HG02763 (cell line): ENCODE data around the gene THY1.
"Not testable (repeated sequence)": the region's sequence is repeated elsewhere in the genome, so short reads cannot be mapped to it uniquely, and the experiment has no call there.

Experiments used
- ATAC-seq: cut with Tn5 transposase; IDR thresholded peaks from one replicate; pipeline ENCODE4 v1.9.1; 2021; ENCODE audit warnings: mild to moderate bottlenecking, moderate library complexity; ENCODE audit not compliant: unreplicated experiment

THY1 gene

DNA sequence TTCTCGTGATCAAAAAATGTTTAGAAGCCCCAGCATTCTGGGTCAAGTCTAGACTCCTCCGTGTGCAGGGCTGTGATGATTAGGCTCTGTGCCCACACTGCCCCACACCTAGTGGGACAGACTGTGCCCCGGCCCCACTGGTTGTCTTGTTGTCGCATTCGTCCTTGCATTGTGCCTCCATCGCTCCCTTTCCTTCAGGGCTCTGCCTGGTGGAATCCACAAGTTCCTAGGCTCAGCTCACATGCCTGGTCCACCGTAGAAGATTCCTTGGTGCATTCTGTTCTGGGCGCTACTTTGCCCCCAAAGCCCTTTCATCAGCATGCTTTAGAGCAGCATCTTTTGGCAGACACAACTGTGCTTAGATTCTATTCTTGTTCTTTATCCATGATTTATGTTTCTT lies 23.5 kb upstream of the THY1 start:
- ATAC-seq = no peak

DNA sequence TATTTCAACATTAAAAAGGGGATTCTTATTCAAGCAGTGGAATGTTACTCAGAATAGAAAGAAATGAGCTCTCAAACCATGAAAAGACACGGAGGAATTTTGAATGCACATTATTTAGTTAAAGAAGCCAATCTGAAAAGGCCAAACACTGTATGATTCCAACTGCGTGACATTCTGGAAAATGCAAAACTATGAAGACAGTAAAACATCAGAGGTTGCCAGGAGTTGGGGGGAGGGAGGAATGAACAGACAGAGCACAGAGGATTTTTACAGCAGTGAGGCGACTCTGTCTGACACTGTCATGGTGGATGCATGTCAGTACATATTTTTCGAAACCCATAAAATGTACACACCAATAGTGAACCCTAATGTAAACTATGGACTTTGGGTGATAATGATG lies 22.9 kb upstream of the THY1 start:
- no peak for ATAC-seq

- no peak for ATAC-seq
Observed at GRCh38 chr11:119445379-119445778, 22.4 kb upstream of the THY1 start.

DNA sequence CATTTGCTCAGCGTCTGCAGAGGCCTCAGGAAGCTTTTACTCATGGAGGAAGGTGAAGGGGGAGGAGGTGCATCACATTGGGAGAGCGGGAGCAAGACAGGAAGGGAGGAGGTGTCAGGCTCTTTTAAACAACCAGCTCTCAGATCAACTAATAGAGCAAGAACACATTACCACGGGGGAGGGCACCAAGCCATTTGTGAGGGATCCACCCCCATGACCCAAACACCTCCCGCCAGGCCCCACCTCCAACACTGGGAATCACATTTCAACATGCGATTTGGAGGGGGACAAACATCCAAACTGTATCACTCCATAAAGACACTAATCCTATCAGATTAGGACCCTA lies 18.9 kb upstream of the THY1 start:
- ATAC-seq = no peak

DNA sequence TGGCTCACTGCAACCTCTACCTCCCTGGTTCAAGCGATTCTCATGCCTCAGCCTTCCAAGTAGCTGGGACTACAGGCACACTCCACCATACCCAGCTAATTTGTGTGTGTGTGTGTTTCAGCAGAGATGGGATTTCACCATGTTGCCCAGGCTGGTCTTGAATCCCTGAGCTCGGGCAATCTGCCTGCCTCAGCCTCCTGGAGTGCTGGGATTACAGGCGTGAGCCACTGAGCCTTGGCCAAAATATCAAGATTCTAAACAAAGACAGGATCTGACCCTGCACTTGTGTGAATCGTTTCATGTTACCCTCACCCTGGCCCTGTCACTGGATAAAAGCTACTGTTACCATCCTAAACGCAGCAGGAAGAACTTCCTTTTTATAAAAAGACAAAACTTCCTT lies 15.6 kb upstream of the THY1 start:
- ATAC-seq = no peak

GRCh38 chr11:119437521-119437920 lies 14.5 kb upstream of the THY1 start:
- not testable (repeated sequence) for ATAC-seq

DNA sequence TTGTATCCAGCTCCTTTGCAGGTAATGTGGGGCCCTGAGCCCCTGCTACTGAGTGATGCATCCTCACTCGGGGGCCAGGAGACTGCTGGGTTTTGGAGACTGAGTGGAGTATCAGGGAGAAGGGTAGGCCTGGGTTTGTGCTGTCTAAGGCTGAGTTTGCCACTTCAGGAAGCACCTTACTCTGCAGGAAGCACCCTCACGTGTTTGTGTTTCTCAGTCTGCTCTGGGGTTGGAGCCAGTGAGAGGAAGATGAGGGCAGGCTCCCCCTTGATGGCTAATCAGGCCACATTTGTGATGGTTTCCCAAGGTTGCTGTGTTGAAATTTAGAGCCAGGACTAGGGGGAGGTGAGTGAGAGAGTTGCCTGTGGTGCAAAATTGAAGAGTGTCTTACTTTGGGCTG lies 13.7 kb upstream of the THY1 start:
- no peak for ATAC-seq

GRCh38 chr11:119436093-119436492 lies 13.1 kb upstream of the THY1 start:
- no peak for ATAC-seq

- ATAC-seq = no peak
Observed at GRCh38 chr11:119434591-119435330, 11.8 kb upstream of the THY1 start.

GRCh38 chr11:119433358-119433725 lies 10.4 kb upstream of the THY1 start:
- no peak for ATAC-seq

- ATAC-seq = no peak
Observed at GRCh38 chr11:119432484-119433357, 9.7 kb upstream of the THY1 start.

DNA sequence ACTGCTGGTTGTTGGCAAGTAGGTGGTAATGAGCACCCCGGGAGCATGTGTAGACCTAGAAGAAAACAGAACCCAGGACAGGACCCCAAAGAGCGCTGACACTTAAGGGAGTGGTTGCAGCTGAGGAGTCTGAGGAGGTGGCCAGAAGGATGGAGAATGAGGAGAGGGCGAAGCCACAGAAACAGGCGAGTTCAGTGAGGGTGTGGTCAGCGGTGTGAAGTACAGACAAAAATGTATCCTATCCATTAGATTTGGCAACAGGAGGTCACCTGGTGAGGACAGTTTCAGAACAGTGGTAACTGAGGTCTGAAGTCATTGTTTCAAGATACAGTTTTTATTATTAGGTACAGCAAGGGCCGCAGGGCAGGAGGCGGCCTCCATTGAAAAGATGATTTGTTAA lies 8.6 kb upstream of the THY1 start:
- no peak for ATAC-seq

DNA sequence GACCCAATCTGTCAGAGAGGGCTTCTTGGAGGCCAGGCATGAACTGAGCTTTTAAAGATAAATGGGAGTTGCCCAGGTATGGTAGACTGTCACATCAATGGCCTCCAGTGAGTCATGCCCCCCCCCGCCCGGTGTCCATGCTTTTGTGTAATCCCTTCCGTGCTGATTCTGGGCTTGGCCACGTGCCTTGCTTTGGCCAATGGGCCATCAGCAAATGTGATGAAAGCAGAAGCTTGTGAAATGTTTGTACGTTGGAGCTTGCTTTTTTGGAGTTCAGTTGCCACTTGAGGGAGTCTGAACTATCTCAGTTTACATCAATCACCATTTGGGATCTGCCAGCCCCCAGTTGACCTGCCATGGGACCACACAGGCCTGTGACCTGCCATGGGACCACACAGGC lies 4.3 kb upstream of the THY1 start:
- ATAC-seq = no peak

GRCh38 chr11:119426142-119426541 lies 3.2 kb upstream of the THY1 start:
- no peak for ATAC-seq

DNA sequence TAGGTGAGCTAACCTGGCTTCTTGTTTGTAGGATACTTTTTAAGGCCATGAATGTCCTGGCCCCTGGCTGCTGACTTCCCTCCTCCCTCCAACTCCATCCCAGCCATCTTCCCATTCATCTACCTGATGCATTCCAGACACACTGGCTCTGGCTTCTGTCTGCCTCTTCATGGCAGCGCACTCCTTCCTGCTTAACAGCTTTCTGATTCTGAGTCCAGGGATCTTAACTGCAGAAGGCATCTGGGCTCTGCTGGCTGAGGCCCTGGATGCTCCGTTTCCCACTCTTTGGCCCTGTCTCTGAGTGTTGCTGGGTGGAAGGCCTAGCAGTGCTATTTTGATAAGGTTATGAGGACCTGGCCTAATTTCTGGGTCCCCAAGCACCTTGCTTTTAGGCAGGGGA lies 1.8 kb upstream of the THY1 start:
- ATAC-seq = no peak

DNA sequence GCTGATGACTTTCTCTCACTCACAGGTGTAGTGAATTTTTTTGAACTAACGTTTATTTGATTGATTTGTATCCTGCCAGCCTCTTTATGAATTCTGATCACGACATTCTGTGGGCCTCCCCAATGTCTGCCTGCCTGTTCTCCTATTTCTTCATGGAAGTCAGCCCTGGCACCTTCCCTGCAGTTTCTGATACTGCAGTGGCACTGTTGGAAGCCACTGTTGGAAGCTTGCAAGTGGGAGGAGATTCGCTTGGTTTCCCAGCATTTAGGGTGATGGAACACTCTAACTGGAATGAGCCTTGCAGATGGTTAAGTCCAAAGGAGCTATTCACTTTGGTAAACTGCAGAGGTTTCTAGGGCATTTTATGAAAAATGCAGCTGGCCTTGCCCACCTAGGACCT lies 1.3 kb upstream of the THY1 start:
- no peak for ATAC-seq

DNA sequence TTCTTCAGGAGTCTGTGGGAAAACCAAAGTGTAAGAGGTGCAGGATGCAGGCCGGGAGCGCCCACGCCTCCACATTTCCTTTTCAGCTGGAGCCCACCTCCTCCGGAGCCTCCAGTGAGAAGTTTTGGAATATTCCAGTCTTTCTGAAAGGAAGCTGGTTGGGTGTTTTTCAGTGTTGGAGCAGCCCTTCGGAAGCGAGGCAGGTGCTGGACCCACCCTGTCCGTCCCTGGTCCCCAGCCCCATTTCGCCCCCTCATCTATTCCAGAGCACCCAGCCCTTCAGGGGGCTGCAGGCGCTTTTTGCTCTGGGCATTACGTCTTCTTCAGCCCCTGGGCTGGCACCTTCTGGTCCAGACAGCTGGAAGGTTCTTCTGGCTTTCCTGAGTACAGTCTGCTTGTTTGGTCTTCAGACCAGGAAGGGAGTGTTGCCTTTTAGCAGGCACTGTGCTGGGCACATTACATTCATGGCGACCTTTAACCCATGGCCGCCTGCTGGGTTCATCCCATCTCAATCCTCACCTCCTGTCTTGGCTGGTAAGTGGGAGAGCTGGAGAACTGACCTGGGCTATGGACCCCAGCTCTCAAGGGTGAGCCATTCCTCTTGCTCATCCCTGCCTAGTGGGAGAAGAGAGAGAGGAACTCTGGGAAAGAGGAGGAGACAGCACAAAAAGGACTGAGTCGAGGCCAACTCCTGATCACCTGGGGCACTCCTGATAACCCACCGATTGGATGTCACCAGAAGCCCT lies 710 bp upstream of the THY1 start:
- ATAC-seq = no peak

DNA sequence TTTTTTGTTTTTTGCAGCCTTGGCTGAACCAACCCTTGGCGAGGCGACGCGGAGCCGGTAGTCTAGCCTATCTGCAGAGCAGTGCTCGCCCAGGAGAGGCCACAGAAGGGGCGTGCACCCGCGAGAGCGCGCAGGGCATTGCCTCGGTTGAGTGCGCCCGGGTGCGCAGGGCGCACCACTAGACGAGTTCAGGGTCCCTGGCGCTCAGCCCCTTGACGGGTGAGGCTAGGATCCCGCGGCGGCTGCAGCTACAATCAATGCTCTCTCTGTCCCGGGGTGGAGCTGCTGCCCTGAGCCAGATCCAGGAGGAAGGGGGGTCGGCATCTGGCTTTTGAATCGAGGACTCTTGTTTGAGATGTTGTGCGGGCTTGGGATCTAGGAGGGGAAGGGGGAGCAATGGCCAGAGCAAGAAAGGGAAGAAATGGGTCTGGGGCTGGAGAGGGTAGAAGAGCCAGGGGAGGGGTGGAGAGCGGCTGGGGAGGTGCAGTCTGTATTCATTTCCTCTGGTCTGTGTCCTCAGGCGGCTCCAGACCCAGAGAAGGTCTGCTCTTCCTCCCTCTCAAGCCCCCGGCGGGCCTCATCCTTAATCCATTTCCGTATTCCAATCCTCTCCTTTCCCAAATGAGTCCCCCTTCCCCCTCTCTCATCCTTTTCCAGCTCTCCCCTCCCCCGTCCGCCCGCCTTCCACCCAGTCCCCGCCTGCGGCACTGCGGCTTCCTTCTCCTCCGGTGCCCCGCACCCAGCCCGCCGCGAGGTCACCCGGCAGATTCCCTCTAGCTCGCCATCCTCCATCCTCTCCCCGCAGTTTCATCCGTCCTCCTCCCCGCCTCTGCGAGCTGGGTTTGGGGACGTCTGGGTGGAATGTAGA lies 797 bp downstream of the THY1 start:
- no peak for ATAC-seq

DNA sequence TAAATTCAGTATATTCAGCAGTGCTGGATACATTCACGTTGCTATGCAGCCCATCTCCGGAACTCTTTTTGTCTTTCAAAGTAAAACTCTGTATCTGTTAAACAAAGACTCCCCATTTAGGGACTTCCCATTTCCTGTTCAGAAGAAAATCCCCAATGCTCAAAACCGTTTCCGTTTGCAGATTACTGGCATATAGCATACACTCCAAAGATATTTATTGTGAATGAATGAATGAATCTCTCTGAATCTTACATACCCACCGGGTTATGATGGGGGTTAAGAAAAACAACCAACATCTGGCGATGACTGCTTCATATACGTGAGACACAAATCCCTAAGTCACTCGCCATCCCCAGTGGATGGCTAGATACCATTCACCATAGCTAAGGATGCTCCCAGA lies 1.6 kb downstream of the THY1 start:
- no peak for ATAC-seq

DNA sequence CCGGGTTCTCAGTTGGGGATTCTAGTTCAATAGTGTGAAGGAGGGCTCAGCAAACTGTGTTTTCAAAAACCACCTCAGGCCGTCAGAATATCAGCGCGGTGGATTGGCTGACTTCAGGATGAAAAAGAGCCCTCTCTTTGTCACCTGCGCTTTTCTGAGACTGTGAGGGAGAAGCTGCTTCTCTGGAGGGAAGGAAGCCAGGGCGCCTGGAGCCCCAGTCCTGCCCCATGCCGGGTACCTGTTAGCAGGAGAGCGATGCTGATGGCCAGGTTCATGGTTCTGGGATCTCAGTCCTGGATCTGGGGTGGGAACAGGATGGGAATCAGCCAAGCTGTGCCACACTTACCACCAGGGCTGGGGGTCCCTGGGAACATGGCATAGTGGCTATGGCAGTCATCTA lies 2.3 kb downstream of the THY1 start:
- no peak for ATAC-seq
